MCF 10A (cell line): ENCODE results near the gene PLEKHA4. TPM values are rescaled to one million over a fixed set of nuclear protein-coding genes. Genes with fewer than 3 reads are reported as not detected.

ENCODE experiments used
- Bru-seq: library from RNA; stranded (reverse); fragments of 400-500 nt; gene quantifications from one replicate; lab custom pipeline; 2021; lab: Mats Ljungman, UMichigan
- BruChase-seq, 2 experiments: library from RNA; stranded (reverse); fragments of 400-500 nt; gene quantifications; one replicate each; lab custom pipeline; 2021; lab: Mats Ljungman, UMichigan
- BruUV-seq: library from RNA; stranded (reverse); fragments of 400-500 nt; replicated peaks from 2 replicates; lab custom pipeline; 2021; lab: Mats Ljungman, UMichigan
- CTCF ChIA-PET: fragments of 300-600 bp; sonication (Branson Sonifier 250); formaldehyde crosslinking; extraction: SDS; loops from one replicate; lab custom pipeline; 2021; ENCODE audit warnings: antibody characterized with exemption, inconsistent platforms; lab: Yijun Ruan, JAX
- POLR2A ChIA-PET: fragments of 300-600, 350-650 bp; sonication (Branson Sonifier 250); formaldehyde crosslinking; extraction: SDS; loops from one replicate; lab custom pipeline; 2020; ENCODE audit warnings: antibody characterized with exemption, inconsistent platforms; lab: Yijun Ruan, JAX
- DNase-seq: peaks from one replicate; pipeline ENCODE4 v3.0.0-alpha.2; 2018; ENCODE audit not compliant: unreplicated experiment
- H3K27ac Mint-ChIP-seq: one replicate; pipeline ENCODE4 v1.8.0; 2022; ENCODE audit warnings: mild to moderate bottlenecking, low read depth, mixed read lengths; ENCODE audit not compliant: unreplicated experiment
- H3K27me3 Mint-ChIP-seq: one replicate; pipeline ENCODE4 v1.8.0; 2022; ENCODE audit warnings: mixed read lengths; ENCODE audit not compliant: insufficient read depth, unreplicated experiment
- H3K36me3 Mint-ChIP-seq: one replicate; pipeline ENCODE4 v1.8.0; 2022; ENCODE audit warnings: mild to moderate bottlenecking, moderate library complexity, mixed read lengths; ENCODE audit not compliant: insufficient read depth, unreplicated experiment
- H3K4me1 Mint-ChIP-seq: one replicate; pipeline ENCODE4 v1.8.0; 2022; ENCODE audit warnings: mixed read lengths; ENCODE audit not compliant: insufficient read depth, unreplicated experiment
- H3K4me3 Mint-ChIP-seq: one replicate; pipeline ENCODE4 v1.8.0; 2022; ENCODE audit warnings: mild to moderate bottlenecking, moderate library complexity, mixed read lengths; ENCODE audit not compliant: unreplicated experiment
- H3K9me3 Mint-ChIP-seq: one replicate; pipeline ENCODE4 v1.8.0; 2022; ENCODE audit warnings: mixed read lengths; ENCODE audit not compliant: unreplicated experiment
- CTCF ChIP-seq: fragments of 200-600 bp; IDR thresholded peaks from one replicate; pipeline ENCODE4 v1.8.0; 2022; ENCODE audit warnings: antibody characterized with exemption, mild to moderate bottlenecking; ENCODE audit not compliant: unreplicated experiment
- intact Hi-C: fragments of 100-400 bp; cut with micrococcal nuclease; formaldehyde crosslinking; loops from 2 replicates; pipeline ENCODE4 v1.14.1; 2022
- long read RNA-seq: library from polyadenylated mRNA; stranded (forward); transcript quantifications from one replicate; pipeline ENCODE4 v2.0.0, GENCODE V29; 2022
- total RNA-seq: library from RNA; stranded (reverse); gene quantifications from 2 replicates; pipeline ENCODE4 v1.2.3, GENCODE V29; 2022

PLEKHA4 gene, protein sequence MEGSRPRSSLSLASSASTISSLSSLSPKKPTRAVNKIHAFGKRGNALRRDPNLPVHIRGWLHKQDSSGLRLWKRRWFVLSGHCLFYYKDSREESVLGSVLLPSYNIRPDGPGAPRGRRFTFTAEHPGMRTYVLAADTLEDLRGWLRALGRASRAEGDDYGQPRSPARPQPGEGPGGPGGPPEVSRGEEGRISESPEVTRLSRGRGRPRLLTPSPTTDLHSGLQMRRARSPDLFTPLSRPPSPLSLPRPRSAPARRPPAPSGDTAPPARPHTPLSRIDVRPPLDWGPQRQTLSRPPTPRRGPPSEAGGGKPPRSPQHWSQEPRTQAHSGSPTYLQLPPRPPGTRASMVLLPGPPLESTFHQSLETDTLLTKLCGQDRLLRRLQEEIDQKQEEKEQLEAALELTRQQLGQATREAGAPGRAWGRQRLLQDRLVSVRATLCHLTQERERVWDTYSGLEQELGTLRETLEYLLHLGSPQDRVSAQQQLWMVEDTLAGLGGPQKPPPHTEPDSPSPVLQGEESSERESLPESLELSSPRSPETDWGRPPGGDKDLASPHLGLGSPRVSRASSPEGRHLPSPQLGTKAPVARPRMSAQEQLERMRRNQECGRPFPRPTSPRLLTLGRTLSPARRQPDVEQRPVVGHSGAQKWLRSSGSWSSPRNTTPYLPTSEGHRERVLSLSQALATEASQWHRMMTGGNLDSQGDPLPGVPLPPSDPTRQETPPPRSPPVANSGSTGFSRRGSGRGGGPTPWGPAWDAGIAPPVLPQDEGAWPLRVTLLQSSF
- total RNA-seq (10.1 and 11.9 TPM in 2 replicates), Bru-seq, nascent RNA (percentile 33 among the genes with signal in this experiment), BruChase-seq, experiment 1, labeled RNA remaining after a 6-hour chase (percentile 40 among the genes with signal in this experiment), BruChase-seq, experiment 2, labeled RNA remaining after a 2-hour chase (percentile 35 among the genes with signal in this experiment)
- long read RNA-seq, transcript PLEKHA4-201 (20 exons, 3,088 nt), result major isoform, 9 of 24 reads
- long read RNA-seq, partial matches to known transcripts, result 2 of 24 reads
- long read RNA-seq, other reads (novel, unspliced or antisense), result 13 of 24 reads

- ChIA-PET POLR2A (interaction anchor here (0.5 to 1.2 kb wide), 2 partner anchors 86 to 97 kb away, joined by 3 to 4 read pairs; partner anchors contain the start of genes BAX and FTL), CTCF (interaction anchor here (0.6 to 1.6 kb wide), 2 partner anchors 23 to 26 kb away, joined by 4 to 6 read pairs; no protein-coding TSS in a partner anchor)
- BruUV-seq, result no TSS peak
- peaks cover 15% of the 10 kb centered on the region for H3K36me3 Mint-ChIP-seq
- H3K27me3 Mint-ChIP-seq, result no peaks in the 10 kb centered on the region
- peaks cover 13% of the 10 kb centered on the region for H3K4me1 Mint-ChIP-seq
- no peaks in the 10 kb centered on the region for H3K9me3 Mint-ChIP-seq
- intact Hi-C loops, result no loop called here
- H3K27ac Mint-ChIP-seq, result peak within 1 kb of the TSS; percentile 93
- H3K4me3 Mint-ChIP-seq, result peak within 1 kb of the TSS; percentile 71
- peak; percentile 67 for DNase-seq
- no peak for TF ChIP-seq CTCF
Observed at GRCh38 chr19:48868114-48868886, at the start of gene PLEKHA4. PLEKHA4 (minus strand) TSS chr19:48868617; CDS start chr19:48867620, 997 bp downstream.

DNA sequence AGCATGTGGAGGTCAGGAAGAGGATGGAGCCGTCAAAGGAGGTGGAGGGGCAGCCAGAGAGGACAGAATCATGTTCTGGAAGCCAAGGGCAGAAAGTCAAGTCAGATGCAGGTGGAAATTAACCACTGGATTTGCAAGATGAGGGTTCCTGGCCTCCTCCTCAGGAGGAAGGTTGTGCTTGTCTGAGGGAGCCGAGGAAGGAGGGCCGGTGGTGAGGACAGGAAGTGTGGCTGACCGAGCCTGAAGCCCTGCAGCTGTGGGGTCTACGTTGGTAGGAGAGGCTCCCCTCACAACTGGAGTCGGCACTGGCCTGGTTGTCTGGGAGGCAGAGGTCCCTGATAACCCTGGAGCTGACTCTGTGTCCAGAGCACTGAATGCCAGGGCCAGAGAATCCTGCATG, 49.7 kb upstream of the PLEKHA4 start:
- no peak overlapping the region for H3K27ac Mint-ChIP-seq
- H3K9me3 Mint-ChIP-seq, result no peaks in the 10 kb centered on the region
- DNase-seq, result no peak
- peaks cover 33% of the 10 kb centered on the region for H3K36me3 Mint-ChIP-seq
- H3K4me3 Mint-ChIP-seq, result no peak overlapping the region
- POLR2A ChIA-PET, result interaction anchor here (1.7 kb wide), 1 partner anchor 18 kb away, joined by 4 read pairs; the partner anchor contains the start of gene NUCB1
- no peaks in the 10 kb centered on the region for H3K4me1 Mint-ChIP-seq
- no peak for TF ChIP-seq CTCF
- BruUV-seq, result no TSS peak
- intact Hi-C loops, result no loop called here
- H3K27me3 Mint-ChIP-seq, result no peaks in the 10 kb centered on the region
- CTCF ChIA-PET, result no interaction called here

DNA sequence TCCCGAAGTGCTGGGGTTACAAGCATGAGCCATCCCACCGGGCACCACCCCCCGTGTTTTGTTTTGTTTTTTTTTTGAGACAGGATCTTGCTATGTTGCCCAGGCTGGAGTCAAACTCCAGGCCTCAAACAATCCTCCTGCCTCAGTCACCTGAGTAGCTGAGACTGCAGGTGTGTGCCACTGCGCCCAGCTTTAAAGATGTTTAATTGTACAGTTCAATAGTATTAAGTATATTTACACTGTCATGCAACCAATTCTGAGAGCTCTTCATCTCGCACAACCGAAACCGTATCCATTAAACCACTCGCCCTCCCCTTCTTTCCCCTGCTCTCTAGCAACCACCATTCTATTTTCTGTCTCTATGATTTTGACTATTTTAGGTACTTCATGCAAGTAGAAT, 47.3 kb upstream of the PLEKHA4 start:
- Mint-ChIP-seq H3K27me3 (no peaks in the 10 kb centered on the region), H3K9me3 (no peaks in the 10 kb centered on the region), H3K4me1 (no peaks in the 10 kb centered on the region), H3K36me3 (peaks cover 44% of the 10 kb centered on the region), H3K4me3 (no peak overlapping the region), H3K27ac (no peak overlapping the region)
- intact Hi-C loops, result no loop called here
- no peak for DNase-seq
- CTCF ChIA-PET, result interaction anchor here (0.6 kb wide), 1 partner anchor 125 kb away, joined by 3 read pairs; no protein-coding TSS in a partner anchor
- BruUV-seq, result no TSS peak
- TF ChIP-seq CTCF, result no peak
- POLR2A ChIA-PET, result interaction anchor here (1.0 to 1.1 kb wide), 2 partner anchors 44 to 282 kb away, joined by 3 to 5 read pairs; partner anchors contain the start of gene PPP1R15A
